Measurements from ENCODE around the gene BLOC1S5. TPM values are rescaled to one million over a fixed set of nuclear protein-coding genes. Genes with fewer than 3 reads are reported as not detected.

BLOC1S5 gene
- total and polyA plus RNA-seq, 2 of the 13 experiments (the other 11 are each of a cell fraction or from before 2014, with no cell fraction given): 10.5 to 41.5 TPM

DNA sequence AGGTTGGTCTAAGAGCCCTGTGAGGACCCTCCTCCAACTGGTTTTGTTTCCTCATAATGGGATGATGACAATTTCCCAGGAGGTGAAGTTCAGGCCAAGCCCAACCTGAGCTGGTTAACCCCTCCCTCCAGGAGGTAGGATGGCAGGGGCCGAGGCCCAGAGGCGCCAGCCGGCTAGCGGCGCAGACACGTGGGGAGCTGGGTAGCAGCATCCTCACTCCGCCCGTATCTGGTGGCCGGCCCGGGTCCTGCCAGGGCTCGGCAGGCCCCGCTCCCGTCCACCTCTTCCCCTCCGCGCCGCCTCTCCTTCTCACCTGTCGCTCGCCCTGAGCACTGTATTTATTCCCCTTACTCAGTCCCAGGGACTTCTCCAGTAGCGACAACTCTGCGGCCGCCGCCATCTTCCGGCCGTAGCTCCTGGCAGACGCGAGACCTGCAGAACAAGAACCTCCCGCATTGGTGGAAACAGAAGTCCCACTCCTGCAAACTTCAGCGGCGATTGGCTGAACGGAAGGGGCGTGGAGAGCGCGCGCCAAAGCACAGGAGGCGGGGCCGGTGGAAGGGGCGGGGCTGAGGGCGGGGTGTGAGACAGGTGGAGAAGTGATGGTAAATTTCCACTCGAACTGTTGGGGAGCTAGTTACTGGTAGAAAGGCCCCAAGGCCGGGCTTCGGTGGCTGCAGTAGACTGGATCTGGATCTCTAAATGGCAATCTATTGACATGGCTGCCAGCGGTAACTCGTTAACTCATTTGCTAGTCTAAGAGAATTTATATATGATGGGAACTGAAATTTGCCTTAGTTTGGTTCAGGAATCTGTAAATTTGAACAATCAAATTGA is 38.2 kb upstream of the BLOC1S5 start, which contains the start of gene EEF1E1 (continued):
- TF ChIP-seq, protein P1, sequence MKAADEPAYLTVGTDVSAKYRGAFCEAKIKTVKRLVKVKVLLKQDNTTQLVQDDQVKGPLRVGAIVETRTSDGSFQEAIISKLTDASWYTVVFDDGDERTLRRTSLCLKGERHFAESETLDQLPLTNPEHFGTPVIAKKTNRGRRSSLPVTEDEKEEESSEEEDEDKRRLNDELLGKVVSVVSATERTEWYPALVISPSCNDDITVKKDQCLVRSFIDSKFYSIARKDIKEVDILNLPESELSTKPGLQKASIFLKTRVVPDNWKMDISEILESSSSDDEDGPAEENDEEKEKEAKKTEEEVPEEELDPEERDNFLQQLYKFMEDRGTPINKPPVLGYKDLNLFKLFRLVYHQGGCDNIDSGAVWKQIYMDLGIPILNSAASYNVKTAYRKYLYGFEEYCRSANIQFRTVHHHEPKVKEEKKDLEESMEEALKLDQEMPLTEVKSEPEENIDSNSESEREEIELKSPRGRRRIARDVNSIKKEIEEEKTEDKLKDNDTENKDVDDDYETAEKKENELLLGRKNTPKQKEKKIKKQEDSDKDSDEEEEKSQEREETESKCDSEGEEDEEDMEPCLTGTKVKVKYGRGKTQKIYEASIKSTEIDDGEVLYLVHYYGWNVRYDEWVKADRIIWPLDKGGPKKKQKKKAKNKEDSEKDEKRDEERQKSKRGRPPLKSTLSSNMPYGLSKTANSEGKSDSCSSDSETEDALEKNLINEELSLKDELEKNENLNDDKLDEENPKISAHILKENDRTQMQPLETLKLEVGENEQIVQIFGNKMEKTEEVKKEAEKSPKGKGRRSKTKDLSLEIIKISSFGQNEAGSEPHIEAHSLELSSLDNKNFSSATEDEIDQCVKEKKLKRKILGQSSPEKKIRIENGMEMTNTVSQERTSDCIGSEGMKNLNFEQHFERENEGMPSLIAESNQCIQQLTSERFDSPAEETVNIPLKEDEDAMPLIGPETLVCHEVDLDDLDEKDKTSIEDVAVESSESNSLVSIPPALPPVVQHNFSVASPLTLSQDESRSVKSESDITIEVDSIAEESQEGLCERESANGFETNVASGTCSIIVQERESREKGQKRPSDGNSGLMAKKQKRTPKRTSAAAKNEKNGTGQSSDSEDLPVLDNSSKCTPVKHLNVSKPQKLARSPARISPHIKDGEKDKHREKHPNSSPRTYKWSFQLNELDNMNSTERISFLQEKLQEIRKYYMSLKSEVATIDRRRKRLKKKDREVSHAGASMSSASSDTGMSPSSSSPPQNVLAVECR (CRISPR knock-in tag; IDR thresholded peaks at IDR 0.05; ENCODE audit: borderline replicate concordance): peak; percentile 97
- TF ChIP-seq ZSCAN31 (CRISPR knock-in tag; IDR thresholded peaks at IDR 0.05; ENCODE audit: low read depth) (peak; percentile 91), MYC (CRISPR knock-in tag; IDR thresholded peaks at IDR 0.05; ENCODE audit: borderline replicate concordance) (peak; percentile 98), ZNF577 (CRISPR knock-in tag; IDR thresholded peaks at IDR 0.05; ENCODE audit: borderline replicate concordance, low read depth) (0 out of 2 replicates have a peak, but pooled peaks have one; percentile 80), NFKB2 (CRISPR knock-in tag; IDR thresholded peaks at IDR 0.05; ENCODE audit: borderline replicate concordance) (peak; percentile 57; the same call in 1 of the 2 replicates), GABPA (IDR thresholded peaks at IDR 0.05; ENCODE audit: low read depth, low read length) (no peak), GABPA (CRISPR knock-in tag; IDR thresholded peaks at IDR 0.05; ENCODE audit: low read depth) (peak; percentile 37; the same call in 1 of the 2 replicates), ZNF782 (CRISPR knock-in tag; IDR thresholded peaks at IDR 0.05; ENCODE audit: borderline replicate concordance) (peak; percentile 69; the same call in 1 of the 2 replicates), DR1 (CRISPR knock-in tag; IDR thresholded peaks at IDR 0.05) (peak; percentile 42; the same call in 1 of the 2 replicates), PHF21A (CRISPR knock-in tag; IDR thresholded peaks at IDR 0.05) (peak; percentile 82; the same call in 1 of the 2 replicates), ZNF615 (CRISPR knock-in tag; IDR thresholded peaks at IDR 0.05; ENCODE audit: borderline replicate concordance) (peak; percentile 89; the same call in 1 of the 2 replicates), ZNF724P (CRISPR knock-in tag; IDR thresholded peaks at IDR 0.05; ENCODE audit: borderline replicate concordance) (peak; percentile 81; the same call in 1 of the 2 replicates), ZNF746 (CRISPR knock-in tag; IDR thresholded peaks at IDR 0.05) (no peak; the same call in 1 of the 2 replicates), RNF2 (conservative IDR thresholded peaks at IDR 0.05; ENCODE audit: low read depth) (no peak; the same call in 1 of the 2 replicates), ZNF891 (CRISPR knock-in tag; IDR thresholded peaks at IDR 0.05) (peak; percentile 75; the same call in 1 of the 2 replicates), ASH2L (IDR thresholded peaks at IDR 0.05; ENCODE audit: insufficient read length, low read depth, low read length) (peak; percentile 98), SKI (IDR thresholded peaks at IDR 0.05; ENCODE audit: partially characterized antibody) (peak; percentile 66), NR1H2 (CRISPR knock-in tag; IDR thresholded peaks at IDR 0.05; ENCODE audit: borderline replicate concordance, low read depth) (no peak), ZNF329 (CRISPR knock-in tag; IDR thresholded peaks at IDR 0.05; ENCODE audit: low read depth) (0 out of 2 replicates have a peak, but pooled peaks have one; percentile 66), MIER2 (CRISPR knock-in tag; IDR thresholded peaks at IDR 0.05) (no peak; the same call in 1 of the 2 replicates), ZNF772 (CRISPR knock-in tag; IDR thresholded peaks at IDR 0.05) (peak; percentile 79; the same call in 1 of the 2 replicates), ZNF780A (CRISPR knock-in tag; IDR thresholded peaks at IDR 0.05) (no peak), BHLHE40 (IDR thresholded peaks at IDR 0.05; ENCODE audit: low read length) (0 out of 2 replicates have a peak, but pooled peaks have one; percentile 25), NAIF1 (CRISPR knock-in tag; IDR thresholded peaks at IDR 0.05; ENCODE audit: borderline replicate concordance) (peak; percentile 79; the same call in 1 of the 2 replicates), FOXJ3 (CRISPR knock-in tag; IDR thresholded peaks at IDR 0.05; ENCODE audit: borderline replicate concordance) (no peak; the same call in 1 of the 2 replicates)
- TF ChIP-seq, protein P2, sequence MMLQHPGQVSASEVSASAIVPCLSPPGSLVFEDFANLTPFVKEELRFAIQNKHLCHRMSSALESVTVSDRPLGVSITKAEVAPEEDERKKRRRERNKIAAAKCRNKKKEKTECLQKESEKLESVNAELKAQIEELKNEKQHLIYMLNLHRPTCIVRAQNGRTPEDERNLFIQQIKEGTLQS (CRISPR knock-in tag; IDR thresholded peaks at IDR 0.05): peak; percentile 58; the same call in 1 of the 2 replicates
